Measurements from ENCODE around the gene CNTNAP2.
"Not testable (repeated sequence)": the region's sequence is repeated elsewhere in the genome, so short reads cannot be mapped to it uniquely, and the experiment has no call there.

Gene CNTNAP2

GRCh38 chr7:148395352-148395811 is 2278.8 kb downstream of the CNTNAP2 start:
- no peak for DNase-seq

- no peak for DNase-seq
These were observed 2279.6 kb downstream of the CNTNAP2 start for GRCh38 chr7:148395990-148396716.

DNA sequence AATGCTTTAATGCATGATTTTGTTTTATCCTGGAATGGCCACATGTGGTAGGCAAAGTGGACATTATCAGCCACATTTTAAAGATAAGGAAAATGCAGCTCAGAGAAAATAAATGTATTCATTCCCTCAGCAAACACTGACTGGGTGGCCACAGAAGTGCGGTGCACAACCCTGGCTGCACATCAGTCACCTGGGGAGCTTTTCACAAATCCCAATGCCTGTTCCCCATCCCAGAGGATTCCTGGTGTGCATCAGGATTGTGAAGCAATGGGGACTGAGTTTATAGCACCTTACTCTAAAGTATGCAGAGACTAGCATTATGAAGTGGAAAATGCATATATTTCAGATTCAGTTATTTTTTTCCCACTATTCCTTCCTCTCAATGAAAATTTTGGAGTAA is 2280.5 kb downstream of the CNTNAP2 start:
- no peak for DNase-seq

DNA sequence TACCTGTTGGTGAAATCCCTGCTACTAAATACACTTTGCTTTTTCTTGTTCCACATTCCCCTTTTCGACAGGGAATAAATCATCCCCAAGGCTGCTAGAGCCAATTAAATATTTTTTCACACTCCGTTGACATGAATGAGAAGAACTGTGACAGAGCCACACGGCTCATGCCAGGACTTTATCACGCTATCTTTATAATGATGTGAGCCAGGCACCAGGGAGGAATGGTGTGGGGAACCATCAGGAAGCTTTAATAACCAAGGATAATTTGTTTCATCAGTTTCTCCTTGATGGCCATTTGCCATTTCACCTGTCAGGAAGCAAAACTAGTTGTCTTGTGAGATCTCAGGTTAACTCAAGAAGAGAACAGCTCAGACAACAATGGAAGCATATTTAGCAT is 2280.9 kb downstream of the CNTNAP2 start:
- no peak for DNase-seq

DNA sequence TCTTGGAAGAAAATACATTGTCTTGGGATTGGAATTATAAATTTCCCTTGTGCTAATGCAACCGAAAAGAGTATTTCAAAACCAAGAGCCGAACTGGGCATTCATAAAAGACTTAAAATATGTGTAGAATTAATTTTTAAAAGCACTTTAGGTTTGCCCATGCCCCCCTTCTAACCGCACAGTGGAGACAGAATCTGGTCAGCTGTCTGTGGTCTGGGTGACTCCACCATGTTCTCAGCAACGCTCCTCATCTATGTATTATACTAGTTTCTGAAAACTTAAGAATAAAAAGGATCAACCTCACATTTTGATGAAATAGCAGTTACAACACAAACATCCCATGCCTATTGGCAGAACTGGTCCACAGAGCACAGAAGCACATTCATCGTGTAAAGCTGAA is 2281.4 kb downstream of the CNTNAP2 start:
- DNase-seq, result no peak

DNA sequence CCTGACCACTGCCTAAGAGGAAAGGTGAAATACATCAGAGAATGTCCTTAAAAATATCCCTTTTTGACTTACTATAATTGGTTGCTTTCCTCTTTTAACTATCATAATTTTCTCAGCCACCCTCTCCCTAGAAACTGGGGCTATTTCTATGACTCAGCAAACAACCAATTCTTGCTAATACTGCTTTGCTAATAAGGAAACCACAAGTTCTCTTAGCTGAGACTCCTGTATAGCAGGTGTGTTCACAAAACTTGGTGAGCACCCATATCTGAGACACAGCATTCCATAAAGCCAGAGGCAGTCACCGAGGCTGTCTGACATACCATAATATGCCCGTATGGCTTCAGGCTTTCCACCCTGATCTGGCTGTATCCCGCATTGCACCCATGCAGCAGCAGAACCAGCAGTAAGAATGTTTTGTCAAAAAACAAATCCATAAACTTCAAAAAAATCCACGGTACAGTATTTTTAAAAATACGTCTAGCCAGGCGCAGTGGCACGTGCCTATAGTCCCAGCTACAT is 2282.3 kb downstream of the CNTNAP2 start:
- DNase-seq, result no peak

GRCh38 chr7:148400101-148400500 is 2283.5 kb downstream of the CNTNAP2 start:
- DNase-seq, result no peak

DNA sequence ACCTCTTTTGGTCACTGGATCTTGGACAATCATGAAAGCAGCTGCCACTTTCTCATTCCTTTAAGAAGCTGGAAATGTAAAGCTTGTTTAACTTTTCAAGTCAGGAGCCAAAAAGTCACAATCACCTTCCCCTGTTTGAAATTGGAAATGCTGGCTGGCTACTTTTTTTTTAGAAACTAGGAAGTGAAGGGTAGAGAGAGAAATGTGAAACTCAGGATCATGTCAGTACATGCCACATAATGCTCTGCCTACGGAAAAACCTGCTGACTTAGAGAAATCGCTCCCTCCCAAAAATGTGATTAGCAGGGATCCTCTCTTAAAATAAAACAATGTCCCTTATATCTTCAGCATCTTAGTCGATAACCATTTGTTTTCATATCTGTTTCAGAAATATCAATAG is 2285.6 kb downstream of the CNTNAP2 start:
- DNase-seq, result no peak

DNA sequence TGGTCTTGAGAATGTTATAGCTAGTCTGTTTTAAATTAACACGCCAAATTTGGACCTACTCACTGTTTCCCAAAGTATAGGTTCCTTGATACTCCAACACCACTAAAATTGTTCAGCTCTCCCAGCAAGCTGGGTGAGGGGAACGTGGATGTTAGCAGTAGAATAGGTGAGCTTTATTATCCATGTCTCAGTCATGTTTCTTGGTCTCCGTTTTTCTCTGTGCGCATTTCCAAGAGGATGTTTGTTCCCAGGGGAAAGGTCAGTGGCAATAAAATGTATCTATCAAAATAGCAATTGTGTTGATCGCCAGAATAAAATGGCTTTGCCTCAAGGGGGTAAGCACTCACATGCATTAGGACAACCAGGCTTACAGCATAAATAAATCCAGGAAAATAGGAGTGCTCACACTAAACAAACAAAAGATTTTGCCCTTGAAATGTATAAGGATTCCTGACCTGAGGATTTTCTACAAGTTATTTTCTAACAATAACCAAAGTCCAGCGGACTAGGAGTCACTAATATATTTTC is 2286.9 kb downstream of the CNTNAP2 start:
- DNase-seq, result no peak

GRCh38 chr7:148408307-148408706 is 2291.7 kb downstream of the CNTNAP2 start:
- DNase-seq, result no peak

GRCh38 chr7:148410905-148411304 is 2294.3 kb downstream of the CNTNAP2 start:
- no peak for DNase-seq

GRCh38 chr7:148412691-148413090 is 2296.1 kb downstream of the CNTNAP2 start:
- no peak for DNase-seq

GRCh38 chr7:148419856-148420832 is 2303.5 kb downstream of the CNTNAP2 start:
- no peak for DNase-seq

- no peak for DNase-seq
These were observed 2305.4 kb downstream of the CNTNAP2 start for GRCh38 chr7:148422030-148422429.

DNA sequence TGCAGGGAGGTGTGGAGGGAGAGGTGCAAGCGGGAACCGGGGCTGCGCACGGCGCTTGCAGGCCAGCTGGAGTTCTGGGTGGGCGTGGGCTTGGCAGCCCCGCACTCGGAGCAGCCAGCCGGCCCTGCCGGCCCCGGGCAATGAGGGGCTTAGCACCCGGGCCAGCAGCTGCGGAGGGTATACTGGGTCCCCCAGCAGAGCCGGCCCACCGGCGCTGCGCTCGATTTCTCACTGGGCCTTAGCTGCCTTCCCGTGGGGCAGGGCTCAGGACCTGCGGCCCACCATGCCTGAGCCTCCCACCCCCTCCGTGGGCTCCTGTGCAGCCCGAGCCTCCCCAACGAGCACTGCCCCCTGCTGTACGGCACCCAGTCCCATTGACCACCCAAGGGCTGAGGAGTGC is 2309.8 kb downstream of the CNTNAP2 start:
- not testable (repeated sequence) for DNase-seq

DNA sequence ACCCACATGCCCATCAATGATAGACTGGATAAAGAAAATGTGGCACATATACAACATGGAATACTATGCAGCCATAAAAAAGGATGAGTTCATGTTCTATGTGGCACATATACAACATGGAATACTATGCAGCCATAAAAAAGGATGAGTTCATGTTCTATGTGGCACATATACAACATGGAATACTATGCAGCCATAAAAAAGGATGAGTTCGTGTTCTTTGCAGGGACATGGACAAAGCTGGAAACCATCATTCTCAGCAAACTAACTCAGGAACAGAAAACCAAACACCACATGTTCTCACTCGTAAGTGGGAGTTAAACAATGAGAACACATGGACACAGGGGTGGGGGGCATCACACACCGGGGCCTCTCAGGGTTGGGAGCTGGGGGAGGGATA is 2314.1 kb downstream of the CNTNAP2 start:
- not testable (repeated sequence) for DNase-seq

DNA sequence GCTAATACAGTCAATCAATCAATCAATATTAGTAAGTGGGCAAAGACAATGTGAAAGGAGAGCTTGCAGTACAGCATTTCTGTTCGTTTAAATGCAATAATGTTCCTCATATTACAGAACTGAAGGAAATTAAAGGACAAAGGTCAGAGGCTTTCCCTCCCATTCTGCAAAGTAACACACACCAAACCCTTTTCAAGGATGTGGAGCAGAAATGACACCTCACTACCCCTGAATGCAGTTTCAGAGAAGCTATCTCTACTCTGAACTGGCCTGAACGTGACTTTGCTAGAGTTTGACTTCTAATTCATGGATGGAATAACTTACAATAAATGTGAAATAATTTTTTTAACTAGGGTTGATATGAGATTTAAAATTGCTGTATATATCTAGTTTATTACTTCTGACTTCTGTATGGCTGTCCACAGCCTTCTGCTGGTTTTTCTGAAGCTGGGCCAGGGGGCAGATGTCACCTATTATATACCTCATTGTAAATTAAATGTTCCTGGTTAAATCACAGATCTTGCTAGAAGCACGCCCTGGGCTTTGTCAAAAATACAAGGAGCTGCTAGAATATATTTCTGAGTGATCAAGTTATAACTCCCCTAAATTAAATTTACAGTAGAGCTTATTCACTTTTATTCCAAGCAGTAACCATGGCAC is 2317.1 kb downstream of the CNTNAP2 start:
- no peak for DNase-seq

DNA sequence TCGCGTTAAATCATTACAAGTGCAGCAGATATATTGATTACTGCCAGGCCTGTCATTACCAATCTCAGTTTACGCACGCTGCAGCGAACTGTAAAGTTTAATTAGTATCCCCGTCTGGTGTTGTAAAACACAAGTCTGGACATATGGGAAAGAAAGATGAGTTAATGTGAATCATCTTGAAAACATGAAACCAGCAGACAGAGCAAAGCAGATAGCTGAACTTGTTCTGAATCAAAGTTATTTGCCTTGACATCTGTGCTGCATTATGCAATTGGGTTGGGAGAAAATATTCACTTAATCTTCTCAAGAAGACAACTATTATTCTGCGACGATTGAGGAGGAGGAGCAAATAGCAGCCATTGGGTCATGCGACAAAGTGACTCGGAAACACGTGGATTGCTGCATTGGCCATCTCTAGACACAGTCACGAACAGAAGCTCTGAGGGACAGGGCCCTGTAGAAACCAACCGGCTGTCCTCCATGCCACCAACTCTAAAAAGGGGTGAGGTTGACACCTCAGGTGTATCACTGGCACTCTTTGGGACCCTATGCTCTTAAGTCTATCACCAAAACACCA is 2317.7 kb downstream of the CNTNAP2 start:
- DNase-seq, result no peak

DNA sequence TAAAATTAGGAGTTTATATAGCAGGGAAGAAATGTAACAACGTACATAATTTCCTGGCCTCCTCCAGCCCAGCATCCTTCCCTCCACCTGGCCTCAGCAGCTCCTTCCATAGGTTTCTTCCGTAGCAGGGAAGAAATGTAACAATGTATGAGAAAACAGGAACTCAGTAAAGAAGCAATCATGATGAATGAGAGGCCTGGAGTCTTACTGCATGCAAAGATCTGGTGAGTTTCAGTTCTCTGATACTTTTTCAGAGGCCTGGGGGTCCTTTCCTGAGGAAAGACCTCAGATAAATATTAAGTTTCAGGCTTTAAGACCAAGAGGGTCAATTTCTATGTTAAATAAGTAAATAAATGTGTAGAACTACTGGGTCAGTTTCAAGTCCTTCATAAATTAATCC is 2318.3 kb downstream of the CNTNAP2 start:
- DNase-seq, result no peak

GRCh38 chr7:148435715-148436114 is 2319.1 kb downstream of the CNTNAP2 start:
- no peak for DNase-seq

GRCh38 chr7:148436135-148436534 is 2319.5 kb downstream of the CNTNAP2 start:
- no peak for DNase-seq

GRCh38 chr7:148436571-148436970 is 2320.0 kb downstream of the CNTNAP2 start:
- no peak for DNase-seq
